Neural cell (in vitro differentiated cells): ENCODE data around the gene BACE1-AS.

Experiments used
- EP300 ChIP-seq: fragments of 450-650 bp; conservative IDR thresholded peaks from 2 replicates; pipeline ENCODE4 v1.6.1; 2014; ENCODE audit warnings: antibody characterized with exemption, mild to moderate bottlenecking, moderate library complexity; ENCODE audit not compliant: poor library complexity, severe bottlenecking
- EZH2 ChIP-seq: fragments of 200-600, 300-800 bp; shearing (Covaris generic), sonication (generic); IDR thresholded peaks from 2 replicates; pipeline ENCODE4 v1.6.1; 2014; ENCODE audit warnings: antibody characterized with exemption, low read length, borderline replicate concordance, mild to moderate bottlenecking; ENCODE audit not compliant: insufficient read depth, poor library complexity, severe bottlenecking
- POLR2AphosphoS5 ChIP-seq: IDR thresholded peaks from 2 replicates; pipeline ENCODE4 v1.6.1; 2012
- RAD21 ChIP-seq: fragments of 450-650 bp; conservative IDR thresholded peaks from 2 replicates; pipeline ENCODE4 v1.6.1; 2014; ENCODE audit warnings: antibody characterized with exemption, mild to moderate bottlenecking, moderate library complexity
- TAF1 ChIP-seq: IDR thresholded peaks from 2 replicates; pipeline ENCODE4 v1.6.1; 2012; ENCODE audit warnings: low read depth
- TF ChIP-seq, protein P1 (sequence below): fragments of 450-650 bp; IDR thresholded peaks from 2 replicates; pipeline ENCODE4 v1.5.1; 2014; ENCODE audit warnings: antibody characterized with exemption, mild to moderate bottlenecking, moderate library complexity; ENCODE audit not compliant: poor library complexity, severe bottlenecking
- TF ChIP-seq, protein P2 (sequence below): IDR thresholded peaks from 2 replicates; pipeline ENCODE4 v1.6.1; 2012; ENCODE audit warnings: borderline replicate concordance

DNA sequence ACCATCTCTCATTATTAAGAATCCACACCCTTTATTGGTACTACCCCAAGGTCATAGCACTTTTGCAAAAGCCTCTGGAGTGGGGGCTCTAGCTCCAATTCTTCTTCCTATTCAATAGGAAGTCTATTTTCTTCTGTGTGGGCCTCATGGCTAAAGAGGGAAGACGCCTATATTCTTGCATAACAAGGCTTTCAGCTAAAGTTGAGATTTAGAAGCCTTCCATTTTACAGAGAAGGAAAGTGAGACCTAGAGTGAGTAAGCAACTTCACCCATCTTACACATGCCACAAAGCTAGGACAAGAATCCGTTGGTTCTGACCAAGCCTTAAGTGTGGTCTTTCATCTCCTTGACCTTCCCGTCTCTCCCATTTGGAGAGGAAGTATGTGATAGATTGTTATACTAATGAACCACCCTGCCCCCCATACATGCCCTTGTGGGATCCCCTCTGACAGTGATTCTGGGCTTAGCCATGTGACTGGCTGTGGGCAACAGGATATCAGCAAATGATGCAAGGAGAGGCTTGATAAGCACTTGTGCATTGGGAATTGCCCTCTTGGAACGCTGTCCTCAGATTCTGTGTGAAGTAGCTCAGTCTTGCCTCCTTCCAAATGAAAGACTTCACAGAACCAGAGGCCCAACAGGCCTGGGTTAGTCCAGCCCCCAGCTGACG lies 12.6 kb downstream of the BACE1-AS start:
- TF ChIP-seq, protein P1, sequence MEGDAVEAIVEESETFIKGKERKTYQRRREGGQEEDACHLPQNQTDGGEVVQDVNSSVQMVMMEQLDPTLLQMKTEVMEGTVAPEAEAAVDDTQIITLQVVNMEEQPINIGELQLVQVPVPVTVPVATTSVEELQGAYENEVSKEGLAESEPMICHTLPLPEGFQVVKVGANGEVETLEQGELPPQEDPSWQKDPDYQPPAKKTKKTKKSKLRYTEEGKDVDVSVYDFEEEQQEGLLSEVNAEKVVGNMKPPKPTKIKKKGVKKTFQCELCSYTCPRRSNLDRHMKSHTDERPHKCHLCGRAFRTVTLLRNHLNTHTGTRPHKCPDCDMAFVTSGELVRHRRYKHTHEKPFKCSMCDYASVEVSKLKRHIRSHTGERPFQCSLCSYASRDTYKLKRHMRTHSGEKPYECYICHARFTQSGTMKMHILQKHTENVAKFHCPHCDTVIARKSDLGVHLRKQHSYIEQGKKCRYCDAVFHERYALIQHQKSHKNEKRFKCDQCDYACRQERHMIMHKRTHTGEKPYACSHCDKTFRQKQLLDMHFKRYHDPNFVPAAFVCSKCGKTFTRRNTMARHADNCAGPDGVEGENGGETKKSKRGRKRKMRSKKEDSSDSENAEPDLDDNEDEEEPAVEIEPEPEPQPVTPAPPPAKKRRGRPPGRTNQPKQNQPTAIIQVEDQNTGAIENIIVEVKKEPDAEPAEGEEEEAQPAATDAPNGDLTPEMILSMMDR = no peak
- TF ChIP-seq, protein P2, sequence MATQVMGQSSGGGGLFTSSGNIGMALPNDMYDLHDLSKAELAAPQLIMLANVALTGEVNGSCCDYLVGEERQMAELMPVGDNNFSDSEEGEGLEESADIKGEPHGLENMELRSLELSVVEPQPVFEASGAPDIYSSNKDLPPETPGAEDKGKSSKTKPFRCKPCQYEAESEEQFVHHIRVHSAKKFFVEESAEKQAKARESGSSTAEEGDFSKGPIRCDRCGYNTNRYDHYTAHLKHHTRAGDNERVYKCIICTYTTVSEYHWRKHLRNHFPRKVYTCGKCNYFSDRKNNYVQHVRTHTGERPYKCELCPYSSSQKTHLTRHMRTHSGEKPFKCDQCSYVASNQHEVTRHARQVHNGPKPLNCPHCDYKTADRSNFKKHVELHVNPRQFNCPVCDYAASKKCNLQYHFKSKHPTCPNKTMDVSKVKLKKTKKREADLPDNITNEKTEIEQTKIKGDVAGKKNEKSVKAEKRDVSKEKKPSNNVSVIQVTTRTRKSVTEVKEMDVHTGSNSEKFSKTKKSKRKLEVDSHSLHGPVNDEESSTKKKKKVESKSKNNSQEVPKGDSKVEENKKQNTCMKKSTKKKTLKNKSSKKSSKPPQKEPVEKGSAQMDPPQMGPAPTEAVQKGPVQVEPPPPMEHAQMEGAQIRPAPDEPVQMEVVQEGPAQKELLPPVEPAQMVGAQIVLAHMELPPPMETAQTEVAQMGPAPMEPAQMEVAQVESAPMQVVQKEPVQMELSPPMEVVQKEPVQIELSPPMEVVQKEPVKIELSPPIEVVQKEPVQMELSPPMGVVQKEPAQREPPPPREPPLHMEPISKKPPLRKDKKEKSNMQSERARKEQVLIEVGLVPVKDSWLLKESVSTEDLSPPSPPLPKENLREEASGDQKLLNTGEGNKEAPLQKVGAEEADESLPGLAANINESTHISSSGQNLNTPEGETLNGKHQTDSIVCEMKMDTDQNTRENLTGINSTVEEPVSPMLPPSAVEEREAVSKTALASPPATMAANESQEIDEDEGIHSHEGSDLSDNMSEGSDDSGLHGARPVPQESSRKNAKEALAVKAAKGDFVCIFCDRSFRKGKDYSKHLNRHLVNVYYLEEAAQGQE = no peak
- TF ChIP-seq POLR2AphosphoS5 (no peak), EZH2 (no peak), TAF1 (no peak), RAD21 (no peak), EP300 (no peak)
